Thyroid gland (tissue), 4 donors: ENCODE results near the gene SASH1. TPM values are rescaled to one million over a fixed set of nuclear protein-coding genes. Genes with fewer than 3 reads are reported as not detected.

Experiments used
- DNase-seq, 2 donors: peaks; one replicate each; pipeline ENCODE4 v3.0.0-alpha.2; 2019
- H3K27ac ChIP-seq, 3 donors: fragments of 200-600 bp; sonication (generic); 1 replicate in 2 of 3; 2 replicates in 1 of 3; pipeline ENCODE4 v1.5.1; 2016 to 2019; ENCODE audit warnings: mild to moderate bottlenecking in 1 of 3, moderate library complexity in 1 of 3
- H3K27me3 ChIP-seq: fragments of 200-600 bp; sonication (generic); one replicate; pipeline ENCODE4 v1.5.1; 2019
- H3K36me3 ChIP-seq, 2 donors: fragments of 200-600 bp; sonication (generic); one replicate each; pipeline ENCODE4 v1.5.1; 2016 to 2019
- H3K4me1 ChIP-seq, 2 donors: fragments of 200-600 bp; sonication (generic); one replicate each; pipeline ENCODE4 v1.5.1; 2017 to 2019
- H3K4me3 ChIP-seq, 3 donors: fragments of 200-600 bp; sonication (generic); replicated peaks in 1 of 3; 1 replicate in 2 of 3; 2 replicates in 1 of 3; pipeline ENCODE4 v1.5.1; 2016; ENCODE audit warnings: mild to moderate bottlenecking in 1 of 3
- H3K9me3 ChIP-seq: fragments of 200-600 bp; sonication (generic); one replicate; pipeline ENCODE4 v1.5.1; 2017
- CTCF ChIP-seq, 6 experiments: fragments of 200-600 bp in 3 of 6; fragments of 450-650 bp in 3 of 6; sonication (generic) in 3 of 6; IDR thresholded peaks; one replicate each; pipeline ENCODE4 v1.5.1; 2016 to 2019; ENCODE audit warnings: antibody characterized with exemption in 6 of 6, mild to moderate bottlenecking in 2 of 6, inconsistent platforms in 1 of 6, moderate library complexity in 1 of 6
- POLR2A ChIP-seq, 2 donors: fragments of 450-650 bp; IDR thresholded peaks; one replicate each; pipeline ENCODE4 v1.6.1; 2017; ENCODE audit warnings: antibody characterized with exemption in 2 of 2, mild to moderate bottlenecking in 2 of 2, moderate library complexity in 1 of 2
- WGBS, 2 donors: methylation state at CpG; one replicate each; pipeline ENCODE4 v1.1.5; 2017; 5-methylcytosine and 5-hydroxymethylcytosine counted together
- intact Hi-C: fragments of 100-400 bp; cut with DNase I; formaldehyde crosslinking; loops from one replicate; pipeline ENCODE4 v1.15.1; 2023
- total RNA-seq, 4 donors: library from RNA; depleted of rRNA; stranded (reverse); fragments of >200 nt; gene quantifications; one replicate each; pipeline ENCODE4 v1.2.3, GENCODE V29; 2016

SASH1 gene
- total RNA-seq, 4 donors from 2014 or later: 154 to 235 (median 190) TPM

- WGBS, 2 donors: 61 to 71% methylated on average over 12 of the region's 12 CpGs
- DNase-seq: peak; percentile 55 to 65
- peaks cover 0 to 3% of the 10 kb centered on the region in 2 donors for H3K36me3 ChIP-seq
- peaks cover 50 to 66% of the 10 kb centered on the region in 2 donors for H3K4me1 ChIP-seq
- peak overlapping the region; percentile 71 to 92 (median 72) for H3K27ac ChIP-seq
- H3K4me3 ChIP-seq: no peak overlapping the region
- TF ChIP-seq CTCF (IDR thresholded peaks at IDR 0.05) (no peak), POLR2A (IDR thresholded peaks at IDR 0.05) (peak in 1 of 2 donors; percentile 4)
- intact Hi-C loops: no loop called here
- H3K9me3 ChIP-seq: no peaks in the 10 kb centered on the region
- H3K27me3 ChIP-seq: no peaks in the 10 kb centered on the region
Measured at GRCh38 chr6:148447521-148448230, 105.0 kb downstream of the SASH1 start.

GRCh38 chr6:148448369-148449012 lies 105.9 kb downstream of the SASH1 start:
- H3K36me3 ChIP-seq: peaks cover 0 to 3% of the 10 kb centered on the region in 2 donors
- peak overlapping the region; percentile 71 to 92 (median 72) for H3K27ac ChIP-seq
- H3K4me3 ChIP-seq: no peak overlapping the region
- H3K4me1 ChIP-seq: peaks cover 56 to 70% of the 10 kb centered on the region in 2 donors
- WGBS, 2 donors: 49 to 62% methylated on average over 6 of the region's 6 CpGs
- TF ChIP-seq POLR2A (IDR thresholded peaks at IDR 0.05) (no peak), CTCF (IDR thresholded peaks at IDR 0.05) (no peak)
- H3K27me3 ChIP-seq: no peaks in the 10 kb centered on the region
- no peaks in the 10 kb centered on the region for H3K9me3 ChIP-seq
- intact Hi-C loops: no loop called here
- no peak for DNase-seq

DNA sequence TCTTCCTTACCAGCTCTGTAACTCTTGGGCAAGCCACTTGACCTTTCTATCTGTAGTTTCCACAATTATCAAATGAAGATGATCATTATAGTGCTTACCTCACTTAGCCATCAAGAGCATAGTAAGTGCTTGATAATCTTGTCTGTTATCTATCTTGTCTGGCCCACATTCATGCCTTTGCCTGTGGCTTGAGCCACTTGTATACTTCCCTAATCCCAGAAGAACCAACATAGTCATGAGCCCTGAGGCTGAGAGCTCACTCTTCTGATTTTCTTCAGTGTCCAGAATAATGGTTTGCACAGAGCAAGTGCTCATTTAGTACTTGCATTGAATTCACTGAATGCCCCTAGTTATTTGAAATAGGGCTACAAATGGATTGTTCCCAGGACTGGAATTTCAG lies 108.2 kb downstream of the SASH1 start:
- Histone ChIP-seq H3K4me3 (no peak overlapping the region), H3K27me3 (no peaks in the 10 kb centered on the region), H3K36me3 (peaks cover 0 to 3% of the 10 kb centered on the region in 2 donors), H3K9me3 (no peaks in the 10 kb centered on the region), H3K27ac (peak overlapping the region; percentile 31 to 92 (median 50)), H3K4me1 (peaks cover 48 to 65% of the 10 kb centered on the region in 2 donors)
- no peak for DNase-seq
- intact Hi-C loops: loop anchor here (10.0 kb wide), 1 partner anchor 46 kb away; no protein-coding TSS in a partner anchor
- TF ChIP-seq CTCF (IDR thresholded peaks at IDR 0.05) (no peak), POLR2A (IDR thresholded peaks at IDR 0.05) (no peak)

DNA sequence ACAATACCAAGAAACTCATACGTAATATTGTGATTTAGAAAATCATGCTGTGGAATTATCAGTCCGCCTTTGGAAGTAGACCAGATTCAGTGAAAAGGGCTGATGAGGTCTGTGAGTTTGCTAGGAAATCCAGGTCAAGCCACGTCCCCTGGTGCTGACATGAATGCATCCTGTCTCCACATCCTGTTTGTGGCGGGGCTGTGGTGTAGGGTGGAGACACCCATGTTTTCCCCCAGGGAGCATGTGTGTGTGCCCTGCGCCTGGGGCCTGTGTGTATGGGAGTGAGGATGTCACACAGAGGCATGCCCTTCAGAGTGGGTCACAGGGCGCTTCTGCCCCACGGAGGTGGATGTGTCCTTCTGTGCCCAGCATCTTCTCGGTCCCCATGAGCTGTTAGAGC lies 109.1 kb downstream of the SASH1 start:
- no peak overlapping the region for H3K4me3 ChIP-seq
- peaks cover 46 to 60% of the 10 kb centered on the region in 2 donors for H3K4me1 ChIP-seq
- H3K9me3 ChIP-seq: no peaks in the 10 kb centered on the region
- DNase-seq: no peak
- WGBS, 2 donors: 75 to 81% methylated on average over 8 of the region's 8 CpGs
- intact Hi-C loops: loop anchor here (10.0 kb wide), 1 partner anchor 47 kb away; no protein-coding TSS in a partner anchor
- peak overlapping the region in 2 of 3 donors; percentile 50 to 92 for H3K27ac ChIP-seq
- TF ChIP-seq CTCF (IDR thresholded peaks at IDR 0.05): no peak
- no peak for TF ChIP-seq POLR2A (IDR thresholded peaks at IDR 0.05)
- no peaks in the 10 kb centered on the region for H3K27me3 ChIP-seq
- peaks cover 0 to 3% of the 10 kb centered on the region in 2 donors for H3K36me3 ChIP-seq

GRCh38 chr6:148452876-148453275 lies 110.2 kb downstream of the SASH1 start:
- no peak for DNase-seq
- Histone ChIP-seq H3K27me3 (no peaks in the 10 kb centered on the region), H3K9me3 (no peaks in the 10 kb centered on the region), H3K4me1 (peaks cover 34 to 48% of the 10 kb centered on the region in 2 donors), H3K27ac (peak overlapping the region in 2 of 3 donors; percentile 34 to 92), H3K36me3 (peaks cover 0 to 3% of the 10 kb centered on the region in 2 donors), H3K4me3 (no peak overlapping the region)
- intact Hi-C loops: loop anchor here (10.0 kb wide), 1 partner anchor 48 kb away; no protein-coding TSS in a partner anchor
- WGBS, 2 donors: 90 to 91% methylated on average over 14 to 16 of the region's 16 CpGs
- TF ChIP-seq POLR2A (IDR thresholded peaks at IDR 0.05) (no peak), CTCF (IDR thresholded peaks at IDR 0.05) (no peak)
